AG04450 (cell line): ENCODE measurements around the gene PTGER1. TPM values are rescaled to one million over a fixed set of nuclear protein-coding genes. Genes with fewer than 3 reads are reported as not detected.

Experiments used
- CTCF ChIA-PET: fragments of 300-600, 350-600 bp; formaldehyde crosslinking; extraction: SDS; loops from one replicate; lab custom pipeline; 2022; ENCODE audit warnings: antibody characterized with exemption, inconsistent platforms; lab: Charles Lee
- POLR2A ChIA-PET: fragments of 350-600 bp; formaldehyde crosslinking; extraction: SDS; loops from one replicate; lab custom pipeline; 2021; ENCODE audit warnings: antibody characterized with exemption, inconsistent platforms; lab: Yijun Ruan, JAX
- DNase-seq: peaks from one replicate; pipeline ENCODE4 v3.0.0-alpha.2; 2011; ENCODE audit warnings: low read depth, low spot score
- H3K27ac ChIP-seq: one replicate; pipeline ENCODE4 v1.5.1; 2012; ENCODE audit warnings: low read depth, low read length, control low read depth
- H3K27me3 ChIP-seq: one replicate; pipeline ENCODE4 v1.6.0; 2012; ENCODE audit warnings: low read length; ENCODE audit not compliant: control insufficient read depth, insufficient read depth
- H3K4me3 ChIP-seq: 2 replicates; pipeline ENCODE4 v1.5.1; 2011; ENCODE audit warnings: mild to moderate bottlenecking, low read depth, low read length, control low read depth
- H3K9me3 ChIP-seq: 2 replicates; pipeline ENCODE4 v1.5.1; 2012; ENCODE audit warnings: low read length; ENCODE audit not compliant: control insufficient read depth, insufficient read depth
- polyA plus RNA-seq: library from polyadenylated mRNA; depleted of rRNA; stranded (reverse); fragments of >200 nt; gene quantifications from 2 replicates; pipeline ENCODE4 v1.2.3, GENCODE V29; 2011
- TF ChIP-seq, protein P1 (sequence below): IDR thresholded peaks from 2 replicates; pipeline ENCODE4 v1.5.1; 2011; ENCODE audit warnings: low read depth, low read length, control low read depth, inconsistent platforms

Gene PTGER1
- polyA plus RNA-seq, 1 experiment = 0.72 TPM

GRCh38 chr19:14503285-14503684 lies 28.1 kb upstream of the PTGER1 start:
- no peak for DNase-seq
- TF ChIP-seq, protein P1, sequence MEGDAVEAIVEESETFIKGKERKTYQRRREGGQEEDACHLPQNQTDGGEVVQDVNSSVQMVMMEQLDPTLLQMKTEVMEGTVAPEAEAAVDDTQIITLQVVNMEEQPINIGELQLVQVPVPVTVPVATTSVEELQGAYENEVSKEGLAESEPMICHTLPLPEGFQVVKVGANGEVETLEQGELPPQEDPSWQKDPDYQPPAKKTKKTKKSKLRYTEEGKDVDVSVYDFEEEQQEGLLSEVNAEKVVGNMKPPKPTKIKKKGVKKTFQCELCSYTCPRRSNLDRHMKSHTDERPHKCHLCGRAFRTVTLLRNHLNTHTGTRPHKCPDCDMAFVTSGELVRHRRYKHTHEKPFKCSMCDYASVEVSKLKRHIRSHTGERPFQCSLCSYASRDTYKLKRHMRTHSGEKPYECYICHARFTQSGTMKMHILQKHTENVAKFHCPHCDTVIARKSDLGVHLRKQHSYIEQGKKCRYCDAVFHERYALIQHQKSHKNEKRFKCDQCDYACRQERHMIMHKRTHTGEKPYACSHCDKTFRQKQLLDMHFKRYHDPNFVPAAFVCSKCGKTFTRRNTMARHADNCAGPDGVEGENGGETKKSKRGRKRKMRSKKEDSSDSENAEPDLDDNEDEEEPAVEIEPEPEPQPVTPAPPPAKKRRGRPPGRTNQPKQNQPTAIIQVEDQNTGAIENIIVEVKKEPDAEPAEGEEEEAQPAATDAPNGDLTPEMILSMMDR = no peak
- Histone ChIP-seq H3K4me3 (no peak overlapping the region), H3K27me3 (no peaks in the 10 kb centered on the region), H3K9me3 (no peaks in the 10 kb centered on the region), H3K27ac (no peak overlapping the region)
- POLR2A ChIA-PET = no interaction called here
- CTCF ChIA-PET = interaction anchor here (1.5 kb wide), 1 partner anchor 23 kb away, joined by 7 read pairs; no protein-coding TSS in a partner anchor

GRCh38 chr19:14502334-14503092 lies 27.4 kb upstream of the PTGER1 start:
- Histone ChIP-seq H3K4me3 (no peak overlapping the region), H3K27ac (no peak overlapping the region), H3K9me3 (no peaks in the 10 kb centered on the region), H3K27me3 (no peaks in the 10 kb centered on the region)
- CTCF ChIA-PET = interaction anchor here (0.6 kb wide), 1 partner anchor 27 kb away, joined by 7 read pairs; the partner anchor contains the start of gene PTGER1
- no peak for DNase-seq
- POLR2A ChIA-PET = interaction anchor here (1.7 kb wide), 1 partner anchor 16 kb away, joined by 8 read pairs; the partner anchor contains the start of gene DNAJB1
- TF ChIP-seq, protein P1 = no peak

GRCh38 chr19:14497228-14497921 lies 22.2 kb upstream of the PTGER1 start:
- ChIA-PET POLR2A (interaction anchor here (0.8 to 3.4 kb wide), 3 partner anchors 17 to 116 kb away, joined by 4 to 27 read pairs (median 5); partner anchors contain the start of gene DNAJB1), CTCF (interaction anchor here (1.1 to 3.8 kb wide), 3 partner anchors 9 to 26 kb away, joined by 3 to 30 read pairs (median 6); no protein-coding TSS in a partner anchor)
- Histone ChIP-seq H3K4me3 (no peak overlapping the region), H3K27ac (no peak overlapping the region), H3K27me3 (no peaks in the 10 kb centered on the region), H3K9me3 (no peaks in the 10 kb centered on the region)
- TF ChIP-seq, protein P1 = no peak
- DNase-seq = no peak

DNA sequence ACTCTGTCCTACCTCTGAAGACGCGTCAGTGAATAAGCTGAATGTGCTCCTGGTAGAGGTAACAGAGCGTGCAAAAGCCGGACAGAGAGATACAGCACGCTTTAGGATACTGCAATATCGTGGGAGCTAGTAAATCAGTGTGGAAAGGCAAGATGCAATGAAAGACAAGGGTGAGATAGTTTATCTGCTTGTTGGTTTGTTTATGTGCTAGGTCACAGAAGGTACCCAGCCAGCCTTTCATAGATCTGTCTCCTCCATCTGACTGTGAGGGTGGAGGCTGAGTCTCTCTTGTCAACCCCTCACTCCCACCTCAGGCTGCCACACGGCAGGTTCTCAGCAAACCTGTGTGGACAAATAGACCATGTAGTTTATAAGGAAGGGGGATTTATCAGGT lies 21.7 kb upstream of the PTGER1 start:
- ChIA-PET CTCF (interaction anchor here (1.1 to 3.8 kb wide), 3 partner anchors 9 to 25 kb away, joined by 3 to 30 read pairs (median 6); no protein-coding TSS in a partner anchor), POLR2A (interaction anchor here (0.6 to 3.4 kb wide), 6 partner anchors 8 to 115 kb away, joined by 3 to 27 read pairs (median 4); partner anchors contain the start of gene DNAJB1)
- TF ChIP-seq, protein P1 = no peak
- Histone ChIP-seq H3K9me3 (no peaks in the 10 kb centered on the region), H3K4me3 (no peak overlapping the region; the same call in 1 of the 2 replicates), H3K27ac (no peak overlapping the region), H3K27me3 (no peaks in the 10 kb centered on the region)
- no peak for DNase-seq
